ENCODE results near the gene SECISBP2.

The SECISBP2 gene

DNA sequence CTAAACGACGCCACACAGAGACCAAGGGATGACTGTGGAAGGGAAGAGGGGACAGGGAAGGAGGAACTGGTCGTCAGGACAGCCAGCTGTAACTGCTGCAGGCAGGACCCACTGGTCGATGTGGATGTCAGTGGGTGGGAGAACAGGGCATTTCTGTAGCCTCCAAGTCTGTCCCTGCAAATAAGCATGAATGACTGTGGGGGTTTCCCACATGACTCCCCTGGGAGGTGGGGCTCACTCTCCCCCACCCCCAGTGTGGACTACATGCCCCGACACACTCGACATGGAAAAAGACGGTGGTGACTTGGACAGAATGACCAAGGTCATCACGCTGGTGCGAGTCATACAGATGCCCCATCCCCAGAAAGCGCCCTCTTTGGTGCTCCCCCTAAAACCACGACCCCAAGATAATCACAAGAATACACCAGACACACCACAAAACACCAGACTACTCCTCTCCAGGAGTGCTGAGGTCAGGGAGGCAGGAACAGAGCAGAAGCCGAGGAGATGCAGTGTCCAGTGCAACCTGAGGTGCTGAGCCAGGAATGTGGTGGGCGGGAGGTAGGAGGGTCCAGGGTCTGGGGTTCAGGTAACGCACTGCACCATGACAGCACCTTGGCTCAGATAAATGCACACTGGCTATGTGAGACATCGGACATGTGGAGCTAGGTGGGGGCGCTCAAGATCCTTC is 64.9 kb downstream of the SECISBP2 start:
- no peak for DNase-seq

DNA sequence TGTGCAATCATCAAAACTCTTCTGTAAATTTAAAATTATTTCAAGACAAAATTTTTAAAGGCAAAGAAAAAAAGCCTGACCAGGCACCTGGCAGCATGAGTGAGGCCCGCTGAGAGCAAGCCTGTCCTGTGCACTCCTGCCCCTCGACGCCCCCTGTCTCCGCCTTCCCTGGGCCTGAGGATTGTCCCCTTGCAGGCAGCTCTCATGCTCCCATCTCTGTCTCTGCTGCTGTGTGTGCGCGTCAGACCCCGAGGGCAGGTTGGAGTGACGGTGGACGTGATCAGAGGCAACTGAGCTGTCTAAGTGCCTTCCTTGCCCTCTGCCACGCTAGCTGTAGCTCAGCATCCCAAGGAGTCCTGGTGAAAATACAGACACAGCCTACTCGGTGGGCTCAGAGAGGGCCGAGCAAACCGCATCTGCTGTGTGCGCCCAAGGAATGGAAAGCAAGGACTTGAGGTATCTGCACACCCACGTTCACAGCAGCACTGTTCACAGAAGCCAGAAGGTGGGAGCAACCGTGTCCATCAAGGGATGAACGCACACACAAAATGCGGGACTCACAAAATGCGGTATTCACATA is 65.5 kb downstream of the SECISBP2 start:
- DNase-seq: no peak

- no peak for DNase-seq
These were observed 66.5 kb downstream of the SECISBP2 start for GRCh38 chr9:89384783-89385182.

GRCh38 chr9:89386206-89386605 is 67.9 kb downstream of the SECISBP2 start:
- DNase-seq: no peak

GRCh38 chr9:89386797-89387196 is 68.5 kb downstream of the SECISBP2 start:
- DNase-seq: no peak

GRCh38 chr9:89387197-89387849 is 69.0 kb downstream of the SECISBP2 start:
- DNase-seq: no peak

DNA sequence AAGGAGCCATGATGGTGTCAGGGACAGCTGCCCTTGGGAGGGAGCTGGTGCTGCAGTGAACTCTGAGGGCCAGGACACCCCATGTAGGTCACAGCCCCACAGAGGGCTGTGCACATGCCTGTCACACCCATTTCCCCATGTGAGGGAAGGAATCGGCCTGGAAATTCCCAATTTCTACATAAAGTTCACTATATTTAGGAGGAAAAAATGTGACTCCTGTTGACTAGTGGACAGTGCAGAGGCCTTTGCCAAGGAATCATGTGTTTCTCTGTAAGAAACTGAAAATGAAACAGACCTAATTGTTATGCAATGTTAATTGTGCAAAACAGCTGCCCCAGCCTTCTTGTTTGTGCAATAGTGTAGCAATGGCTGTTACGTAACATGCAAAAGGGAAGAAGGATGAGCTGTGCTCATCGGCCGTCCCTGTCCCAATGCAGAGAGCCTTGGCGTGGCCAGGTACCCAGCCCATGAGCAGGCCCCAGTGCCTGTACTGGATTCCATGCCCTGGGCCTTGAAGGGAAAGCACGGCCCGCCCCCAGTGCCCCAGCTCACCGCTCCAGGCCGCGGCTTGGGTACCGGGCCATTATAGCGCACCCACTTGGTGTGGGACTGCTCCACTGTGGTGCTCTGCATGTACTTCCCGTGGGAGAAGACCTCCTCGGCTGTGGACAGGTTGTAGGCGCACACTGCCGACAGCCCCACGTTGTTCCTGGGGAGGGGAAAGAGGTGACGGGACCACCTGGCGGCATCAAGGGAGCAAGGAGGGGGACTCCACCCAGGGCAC is 70.0 kb downstream of the SECISBP2 start:
- no peak for DNase-seq

- no peak for DNase-seq
These were observed 70.5 kb downstream of the SECISBP2 start for GRCh38 chr9:89388868-89389177.

DNA sequence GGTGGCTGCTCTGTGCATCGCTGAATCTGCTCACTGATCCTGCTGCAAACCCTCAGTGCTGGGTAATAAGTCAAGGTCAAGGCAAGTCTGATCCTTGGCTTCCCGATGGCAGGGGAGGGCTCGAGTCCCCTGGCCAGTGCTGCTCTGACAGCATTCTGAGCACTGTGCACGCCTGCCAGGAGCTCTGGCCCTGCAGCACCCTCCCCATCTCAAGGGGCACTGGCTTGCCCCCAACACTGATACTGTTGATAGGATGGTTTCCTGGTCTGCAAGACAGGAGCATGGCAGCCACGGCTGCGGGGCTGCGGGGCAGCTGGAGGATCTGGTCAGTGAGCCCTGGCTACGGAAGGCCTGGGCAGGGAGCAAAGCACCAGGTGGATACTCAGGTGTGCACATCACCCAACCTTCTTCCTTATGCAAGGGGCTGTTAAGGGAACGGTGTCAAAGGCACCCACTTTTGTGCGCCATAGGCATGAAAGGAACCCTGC is 71.8 kb downstream of the SECISBP2 start:
- no peak for DNase-seq

GRCh38 chr9:89390578-89391116 is 72.3 kb downstream of the SECISBP2 start:
- DNase-seq: no peak

- DNase-seq: no peak
These were observed 73.3 kb downstream of the SECISBP2 start for GRCh38 chr9:89391585-89391984.

GRCh38 chr9:89394412-89394811 is 76.1 kb downstream of the SECISBP2 start:
- DNase-seq: no peak

GRCh38 chr9:89395931-89396710 is 77.8 kb downstream of the SECISBP2 start:
- DNase-seq: no peak

DNA sequence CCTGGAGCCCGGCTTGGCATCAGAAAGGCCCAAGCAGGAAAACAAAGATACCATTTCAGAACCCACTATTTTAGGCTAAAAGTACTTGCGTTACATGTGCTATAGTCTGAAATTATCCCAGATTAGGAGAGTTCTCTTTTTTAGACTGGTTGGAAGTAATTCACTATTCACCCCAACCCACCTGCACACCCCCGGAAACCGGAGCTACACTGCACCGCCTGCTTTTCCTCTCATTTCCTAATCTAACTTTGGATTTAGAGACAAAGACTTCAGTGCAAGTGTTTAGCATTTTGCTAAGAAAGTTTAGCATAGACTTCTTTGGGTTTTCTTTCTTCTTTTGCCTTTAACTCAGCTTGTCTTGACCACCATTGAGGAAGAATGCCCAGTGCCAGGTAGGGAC is 79.2 kb downstream of the SECISBP2 start:
- DNase-seq: no peak

- DNase-seq: no peak
These were observed 80.3 kb downstream of the SECISBP2 start for GRCh38 chr9:89398621-89399020.

DNA sequence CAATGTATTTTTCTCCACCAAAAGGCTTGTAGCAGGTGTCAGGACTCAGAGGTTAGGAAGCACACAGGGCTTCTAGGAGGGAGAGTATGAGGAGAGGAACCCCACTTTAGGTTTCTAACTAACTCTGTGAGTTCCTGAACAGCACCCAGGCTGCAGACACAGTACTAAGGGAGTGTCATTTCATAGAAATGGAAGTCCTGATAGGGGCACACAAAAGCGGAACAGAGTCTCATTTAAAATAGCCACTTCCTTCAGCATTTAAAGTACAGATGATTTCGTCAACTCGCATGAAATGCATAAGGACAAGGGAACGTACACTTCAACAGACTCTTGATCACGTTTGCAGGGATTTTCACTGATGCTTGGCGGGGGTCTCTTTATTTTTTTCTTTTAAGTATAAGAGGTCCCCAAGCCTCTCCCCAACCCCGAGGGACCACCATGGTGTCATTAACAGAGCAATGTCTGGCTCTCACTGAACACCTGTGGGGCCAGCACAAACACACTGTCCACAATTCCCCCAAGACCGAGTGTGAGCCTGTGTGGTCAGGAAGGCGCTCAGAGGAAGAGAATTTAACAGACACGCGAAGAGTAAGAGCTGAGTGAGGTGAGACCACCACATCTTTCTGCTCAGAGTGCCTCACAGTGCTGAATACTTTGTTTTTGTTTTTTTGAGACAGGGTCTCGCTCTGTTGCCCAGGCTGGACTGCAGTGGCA is 82.3 kb downstream of the SECISBP2 start:
- no peak for DNase-seq

- DNase-seq: no peak
These were observed 84.6 kb downstream of the SECISBP2 start for GRCh38 chr9:89402695-89403427.

- no peak for DNase-seq
These were observed 85.8 kb downstream of the SECISBP2 start for GRCh38 chr9:89404074-89404473.

GRCh38 chr9:89405826-89406225 is 87.5 kb downstream of the SECISBP2 start:
- DNase-seq: no peak

- no peak for DNase-seq
These were observed 88.8 kb downstream of the SECISBP2 start for GRCh38 chr9:89407070-89407469.

- DNase-seq: peak; percentile 38
These were observed 90.4 kb downstream of the SECISBP2 start for GRCh38 chr9:89408628-89409101.

Measured in retina (tissue), 1 donor.